Endothelial cell of umbilical vein (primary cell): ENCODE results near the gene ADD1. TPM values are rescaled to one million over a fixed set of nuclear protein-coding genes. Genes with fewer than 3 reads are reported as not detected.

Source experiments
- BruUV-seq: library from RNA; stranded (reverse); fragments of 400-500 nt; replicated peaks from 2 replicates; lab custom pipeline; 2021; lab: Mats Ljungman, UMichigan
- CTCF ChIA-PET: fragments of 300-600, 350-600 bp; sonication (Branson Sonifier 250); formaldehyde crosslinking; loops from one replicate; lab custom pipeline; 2021; ENCODE audit warnings: antibody characterized with exemption, inconsistent platforms; lab: Charles Lee
- POLR2A ChIA-PET: fragments of 300-600, 350-600 bp; sonication (Branson Sonifier 250); formaldehyde crosslinking; loops from one replicate; lab custom pipeline; 2021; ENCODE audit warnings: antibody characterized with exemption, inconsistent platforms; lab: Charles Lee
- DNase-seq: peaks from one replicate; pipeline ENCODE4 v3.0.0-alpha.2; 2011; ENCODE audit warnings: low read depth, low spot score
- FAIRE-seq: peaks from 2 replicates; lab custom pipeline; 2011; peaks lifted over from hg19 to GRCh38; lab: Jason Lieb, UNC
- H2AFZ ChIP-seq: 2 replicates; pipeline ENCODE4 v1.6.0; 2012; ENCODE audit warnings: low read depth, low read length, control low read depth, inconsistent platforms
- H3K27ac ChIP-seq: 2 replicates; pipeline ENCODE4 v1.5.1; 2011; ENCODE audit warnings: low read depth, mild to moderate bottlenecking, control low read depth, low read length, moderate library complexity; ENCODE audit not compliant: insufficient read depth
- H3K27me3 ChIP-seq, 2 experiments: 2 replicates each; pipeline versions ENCODE4 v1.6.0 to v1.6.1; 2011; ENCODE audit warnings: low read length in 2 of 2, mixed read lengths in 1 of 2; ENCODE audit not compliant: control insufficient read depth in 2 of 2, insufficient read depth in 2 of 2
- H3K36me3 ChIP-seq, 2 experiments: 2 replicates in 1 of 2; 3 replicates in 1 of 2; pipeline ENCODE4 v1.5.1; 2011; ENCODE audit warnings: low read length in 2 of 2, mild to moderate bottlenecking in 1 of 2, moderate library complexity in 1 of 2; ENCODE audit not compliant: control insufficient read depth in 2 of 2, insufficient read depth in 2 of 2; ENCODE audit errors: extremely low read depth in 1 of 2
- H3K4me1 ChIP-seq: 3 replicates; pipeline ENCODE4 v1.5.1; 2011; ENCODE audit warnings: mild to moderate bottlenecking, low read length; ENCODE audit not compliant: control insufficient read depth, insufficient read depth; ENCODE audit errors: extremely low read depth
- H3K4me2 ChIP-seq: 2 replicates; pipeline ENCODE4 v1.6.1; 2011; ENCODE audit warnings: low read length, control low read depth, mixed read lengths; ENCODE audit not compliant: insufficient read depth
- H3K4me3 ChIP-seq, 3 experiments: fragments of 200-600 bp in 1 of 3; sonication (generic), shearing (Covaris generic) in 1 of 3; replicated peaks in 1 of 3; 2 replicates each; pipeline ENCODE4 v1.5.1; 2011 to 2016; ENCODE audit warnings: control low read depth in 3 of 3, low read length in 3 of 3, mild to moderate bottlenecking in 2 of 3, inconsistent platforms in 1 of 3, low read depth in 1 of 3, moderate library complexity in 1 of 3; ENCODE audit not compliant: insufficient read depth in 1 of 3
- H3K79me2 ChIP-seq: 2 replicates; pipeline ENCODE4 v1.6.0; 2012; ENCODE audit warnings: low read length, inconsistent platforms; ENCODE audit not compliant: control insufficient read depth, insufficient read depth
- H3K9ac ChIP-seq: replicated peaks from 2 replicates; pipeline ENCODE3; 2011; ENCODE audit warnings: low read length, control low read depth; ENCODE audit not compliant: insufficient read depth; ENCODE audit errors: extremely low read depth
- H3K9me1 ChIP-seq: replicated peaks from 3 replicates; pipeline ENCODE4 v1.6.0; 2011; ENCODE audit warnings: mild to moderate bottlenecking, low read length; ENCODE audit not compliant: control insufficient read depth, insufficient read depth; ENCODE audit errors: extremely low read depth
- H3K9me3 ChIP-seq: replicated peaks from 2 replicates; pipeline ENCODE4 v1.5.1; 2012; ENCODE audit warnings: low read length, inconsistent platforms; ENCODE audit not compliant: control insufficient read depth, insufficient read depth
- H4K20me1 ChIP-seq: replicated peaks from 2 replicates; pipeline ENCODE3; 2011; ENCODE audit warnings: mild to moderate bottlenecking, low read length; ENCODE audit not compliant: control insufficient read depth, insufficient read depth; ENCODE audit errors: extremely low read depth
- EZH2 ChIP-seq: IDR thresholded peaks from 2 replicates; pipeline ENCODE4 v1.6.1; 2012; ENCODE audit warnings: borderline replicate concordance, low read depth, mild to moderate bottlenecking, moderate library complexity, low read length, inconsistent platforms; ENCODE audit not compliant: severe bottlenecking
- FOS ChIP-seq: IDR thresholded peaks from 2 replicates; pipeline ENCODE4 v1.6.1; 2011; ENCODE audit warnings: mild to moderate bottlenecking, low read length, moderate library complexity, borderline replicate concordance; ENCODE audit not compliant: insufficient read depth
- GATA2 ChIP-seq: IDR thresholded peaks from 2 replicates; pipeline ENCODE4 v1.7.0; 2011; ENCODE audit warnings: low read depth, mild to moderate bottlenecking, moderate library complexity, mixed read lengths, low read length; ENCODE audit not compliant: insufficient read length, insufficient read depth
- JUN ChIP-seq: IDR thresholded peaks from 2 replicates; pipeline ENCODE4 v1.6.1; 2011; ENCODE audit warnings: borderline replicate concordance, low read depth; ENCODE audit not compliant: insufficient read length, insufficient read depth
- MYC ChIP-seq: IDR thresholded peaks from one replicate; pipeline ENCODE4 v1.6.1; 2011; ENCODE audit warnings: mild to moderate bottlenecking, low read depth, low read length
- POLR2A ChIP-seq: IDR thresholded peaks from 2 replicates; pipeline ENCODE4 v1.6.1; 2012; ENCODE audit warnings: low read depth, mild to moderate bottlenecking, control low read depth, low read length
- POLR2AphosphoS5 ChIP-seq: IDR thresholded peaks from 2 replicates; pipeline ENCODE4 v1.6.1; 2012; ENCODE audit warnings: low read depth, mild to moderate bottlenecking, control low read depth, low read length, moderate library complexity; ENCODE audit not compliant: insufficient read depth
- dilution Hi-C: fragments of 300-500 bp; cut with MboI; formaldehyde crosslinking; loops from one replicate; pipeline ENCODE4 v1.15.0; 2019; ENCODE audit warnings: low sequenced_read_pairs; ENCODE audit not compliant: extremely low pct_ligation_motif_present
- intact Hi-C: fragments of 100-400 bp; cut with micrococcal nuclease; formaldehyde crosslinking; loops from one replicate; pipeline ENCODE4 v1.10.0; 2022
- polyA plus RNA-seq, 4 experiments: library from polyadenylated mRNA; depleted of rRNA in 3 of 4; stranded (reverse) in 3 of 4; unstranded in 1 of 4; fragments of >200 nt; gene quantifications; 2 replicates each; pipeline versions ENCODE4 v1.2.1 to v1.2.3, GENCODE V29; 2011 to 2012; ENCODE audit warnings: missing spikeins in 1 of 4
- total RNA-seq: library from RNA; stranded (reverse); gene quantifications from 2 replicates; pipeline ENCODE4 v1.2.3, GENCODE V29; 2021
- TF ChIP-seq, protein P1 (sequence below), 2 donors: IDR thresholded peaks; 1 replicate in 1 of 2; 2 replicates in 1 of 2; pipeline ENCODE4 v1.5.1; 2011; ENCODE audit warnings: low read length in 2 of 2, mild to moderate bottlenecking in 2 of 2, moderate library complexity in 2 of 2, control low read depth in 1 of 2, inconsistent platforms in 1 of 2, low read depth in 1 of 2; ENCODE audit not compliant: insufficient read depth in 1 of 2; ENCODE audit errors: extremely low read depth in 1 of 2
- TF ChIP-seq, protein P2 (sequence below): IDR thresholded peaks from 2 replicates; pipeline ENCODE4 v1.6.1; 2011; ENCODE audit not compliant: insufficient read depth, insufficient read length

The ADD1 gene
- total and polyA plus RNA-seq, 2 donors (not counting 3 experiments of a cell fraction or from before 2014, with no cell fraction given) = 219 to 305 TPM

DNA sequence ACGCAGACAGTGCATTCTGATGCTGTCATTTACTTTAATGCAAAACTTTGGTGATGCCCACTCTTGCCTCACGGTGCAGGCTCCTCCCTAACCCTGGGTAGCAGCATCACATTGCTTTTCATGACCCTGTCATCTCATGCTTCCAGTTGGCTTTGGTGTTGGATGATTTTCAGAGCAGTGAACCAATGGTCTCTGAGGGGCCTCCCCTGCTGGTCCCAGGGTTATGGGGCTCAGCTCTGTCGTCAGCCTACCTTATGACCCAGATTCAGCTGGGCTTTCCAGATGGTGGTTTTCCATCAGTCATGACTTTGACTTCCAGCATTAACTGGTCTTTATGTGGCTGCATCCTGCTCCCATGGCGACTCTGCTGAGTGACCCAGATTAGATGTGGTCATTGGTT lies 63.6 kb downstream of the ADD1 start:
- H3K9me3 ChIP-seq = no peaks in the 10 kb centered on the region
- H3K4me1 ChIP-seq = no peaks in the 10 kb centered on the region
- CTCF ChIA-PET = no interaction called here
- H3K4me2 ChIP-seq = no peak overlapping the region
- no peaks in the 10 kb centered on the region for H3K79me2 ChIP-seq
- H3K4me3 ChIP-seq = no peak overlapping the region
- peaks cover 20 to 63% of the 10 kb centered on the region in 2 experiments for H3K36me3 ChIP-seq
- no peak overlapping the region for H3K27ac ChIP-seq
- no peak for TF ChIP-seq GATA2
- no peak for TF ChIP-seq JUN
- TF ChIP-seq, protein P1, sequence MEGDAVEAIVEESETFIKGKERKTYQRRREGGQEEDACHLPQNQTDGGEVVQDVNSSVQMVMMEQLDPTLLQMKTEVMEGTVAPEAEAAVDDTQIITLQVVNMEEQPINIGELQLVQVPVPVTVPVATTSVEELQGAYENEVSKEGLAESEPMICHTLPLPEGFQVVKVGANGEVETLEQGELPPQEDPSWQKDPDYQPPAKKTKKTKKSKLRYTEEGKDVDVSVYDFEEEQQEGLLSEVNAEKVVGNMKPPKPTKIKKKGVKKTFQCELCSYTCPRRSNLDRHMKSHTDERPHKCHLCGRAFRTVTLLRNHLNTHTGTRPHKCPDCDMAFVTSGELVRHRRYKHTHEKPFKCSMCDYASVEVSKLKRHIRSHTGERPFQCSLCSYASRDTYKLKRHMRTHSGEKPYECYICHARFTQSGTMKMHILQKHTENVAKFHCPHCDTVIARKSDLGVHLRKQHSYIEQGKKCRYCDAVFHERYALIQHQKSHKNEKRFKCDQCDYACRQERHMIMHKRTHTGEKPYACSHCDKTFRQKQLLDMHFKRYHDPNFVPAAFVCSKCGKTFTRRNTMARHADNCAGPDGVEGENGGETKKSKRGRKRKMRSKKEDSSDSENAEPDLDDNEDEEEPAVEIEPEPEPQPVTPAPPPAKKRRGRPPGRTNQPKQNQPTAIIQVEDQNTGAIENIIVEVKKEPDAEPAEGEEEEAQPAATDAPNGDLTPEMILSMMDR (IDR thresholded peaks at IDR 0.05; ENCODE audit: extremely low read depth in 1 of 2, insufficient read depth in 1 of 2, low read depth in 1 of 2, low read length in 2 of 2) = no peak
- no peak for TF ChIP-seq MYC
- TF ChIP-seq FOS = no peak
- no peak for TF ChIP-seq POLR2A
- no peak for TF ChIP-seq POLR2AphosphoS5
- TF ChIP-seq, protein P2, sequence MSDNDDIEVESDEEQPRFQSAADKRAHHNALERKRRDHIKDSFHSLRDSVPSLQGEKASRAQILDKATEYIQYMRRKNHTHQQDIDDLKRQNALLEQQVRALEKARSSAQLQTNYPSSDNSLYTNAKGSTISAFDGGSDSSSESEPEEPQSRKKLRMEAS = no peak
- no peak for TF ChIP-seq EZH2
- no peaks in the 10 kb centered on the region for H3K27me3 ChIP-seq
- no peaks in the 10 kb centered on the region for H4K20me1 ChIP-seq
- intact Hi-C loops = no loop called here
- BruUV-seq = no TSS peak
- dilution Hi-C loops = no loop called here
- H3K9ac ChIP-seq = no peak overlapping the region
- FAIRE-seq = no peak
- H3K9me1 ChIP-seq = no peaks in the 10 kb centered on the region
- H2AFZ ChIP-seq = no peak overlapping the region
- POLR2A ChIA-PET = no interaction called here
- DNase-seq = no peak
